Measurements from ENCODE around the gene PIK3C2G. TPM values are rescaled to one million over a fixed set of nuclear protein-coding genes. Genes with fewer than 3 reads are reported as not detected.

PIK3C2G gene
- total and polyA plus RNA-seq, 7 donors: under 0.01 TPM; not detected in 6

GRCh38 chr12:18629445-18629844 lies 368.1 kb downstream of the PIK3C2G start:
- DNase-seq: no peak
- intact Hi-C loops (cut with DNase I): no loop called here
- Histone ChIP-seq H3K27me3 (ENCODE audit: insufficient read depth in 3 of 3, low read length in 2 of 3) (no peaks in the 10 kb centered on the region), H3K36me3 (ENCODE audit: insufficient read depth in 1 of 2, low read depth in 1 of 2) (no peaks in the 10 kb centered on the region), H3K4me3 (no peak overlapping the region), H3K4me1 (no peaks in the 10 kb centered on the region), H3K9me3 (no peaks in the 10 kb centered on the region), H3K27ac (no peak overlapping the region)
- WGBS, 3 donors: 93 to 96% (median 94%) methylated on average over 2 of the region's 2 CpGs
- ATAC-seq: no peak
- TF ChIP-seq CTCF (IDR thresholded peaks at IDR 0.05): no peak

DNA sequence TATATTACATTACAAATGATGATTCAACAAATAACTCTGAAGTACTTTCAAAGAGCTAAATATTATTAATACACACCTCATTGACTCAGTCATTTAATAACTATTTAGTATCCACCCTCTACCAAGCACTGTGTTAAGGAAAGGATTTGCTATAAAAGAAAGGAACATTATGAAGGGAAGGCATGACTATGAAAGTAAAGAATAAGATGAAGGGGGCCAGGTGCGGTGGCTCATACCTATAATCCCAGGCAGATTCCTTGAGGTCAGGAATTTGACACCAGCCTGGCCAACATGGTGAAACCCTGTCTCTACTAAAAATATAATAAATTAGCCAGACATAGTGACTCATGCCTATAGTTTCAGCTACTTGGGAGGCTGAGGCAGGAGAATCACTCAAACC lies 368.6 kb downstream of the PIK3C2G start:
- WGBS, 3 donors: 35 to 84% (median 63%) methylated on average over 1 of the region's 1 CpG
- no peak for TF ChIP-seq CTCF (IDR thresholded peaks at IDR 0.05)
- Histone ChIP-seq H3K27me3 (ENCODE audit: insufficient read depth in 3 of 3, low read length in 2 of 3) (no peaks in the 10 kb centered on the region), H3K36me3 (ENCODE audit: insufficient read depth in 1 of 2, low read depth in 1 of 2) (no peaks in the 10 kb centered on the region), H3K27ac (no peak overlapping the region), H3K9me3 (no peaks in the 10 kb centered on the region), H3K4me3 (no peak overlapping the region), H3K4me1 (no peaks in the 10 kb centered on the region)
- DNase-seq (no peak), ATAC-seq (no peak)
- intact Hi-C loops (cut with DNase I): no loop called here

GRCh38 chr12:18631339-18631738 lies 370.0 kb downstream of the PIK3C2G start:
- Histone ChIP-seq H3K4me1 (no peaks in the 10 kb centered on the region), H3K9me3 (no peaks in the 10 kb centered on the region), H3K27ac (no peak overlapping the region), H3K36me3 (ENCODE audit: insufficient read depth in 1 of 2, low read depth in 1 of 2) (no peaks in the 10 kb centered on the region), H3K27me3 (ENCODE audit: insufficient read depth in 3 of 3, low read length in 2 of 3) (no peaks in the 10 kb centered on the region), H3K4me3 (no peak overlapping the region)
- intact Hi-C loops (cut with DNase I): no loop called here
- TF ChIP-seq CTCF (IDR thresholded peaks at IDR 0.05): no peak
- no peak for ATAC-seq
- DNase-seq: no peak
- WGBS, 3 donors: 88 to 94% (median 92%) methylated on average over 5 of the region's 5 CpGs

DNA sequence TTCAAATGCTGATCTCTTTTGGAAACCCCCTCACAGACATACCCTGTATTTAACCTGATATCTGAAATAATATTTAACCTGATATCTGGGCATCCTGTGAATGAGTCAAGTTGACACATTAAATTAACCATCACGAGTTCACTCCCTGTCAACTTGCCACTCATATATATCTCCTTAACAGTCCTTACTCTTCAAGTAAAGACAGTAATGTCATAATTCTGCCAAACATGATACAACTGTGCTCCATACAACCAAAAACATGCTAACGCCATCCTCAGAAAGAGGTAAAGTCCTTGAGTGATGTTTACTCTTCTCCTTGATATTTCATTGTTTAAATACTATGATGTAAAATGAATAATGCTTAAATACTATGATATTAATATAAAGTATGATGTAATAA lies 371.5 kb downstream of the PIK3C2G start:
- H3K27ac ChIP-seq: no peak overlapping the region
- H3K4me3 ChIP-seq: no peak overlapping the region
- H3K4me1 ChIP-seq: no peaks in the 10 kb centered on the region
- H3K27me3 ChIP-seq (ENCODE audit: insufficient read depth in 3 of 3, low read length in 2 of 3): no peaks in the 10 kb centered on the region
- DNase-seq: no peak
- intact Hi-C loops (cut with DNase I): no loop called here
- TF ChIP-seq CTCF (IDR thresholded peaks at IDR 0.05): no peak
- 70 to 76% (median 74%) methylated on average over 2 of the region's 2 CpGs for WGBS, 3 donors
- ATAC-seq: no peak
- H3K36me3 ChIP-seq (ENCODE audit: insufficient read depth in 1 of 2, low read depth in 1 of 2): no peaks in the 10 kb centered on the region
- H3K9me3 ChIP-seq: no peaks in the 10 kb centered on the region

- Histone ChIP-seq H3K27ac (no peak overlapping the region), H3K4me3 (no peak overlapping the region), H3K4me1 (no peaks in the 10 kb centered on the region), H3K9me3 (no peaks in the 10 kb centered on the region), H3K27me3 (ENCODE audit: insufficient read depth in 3 of 3, low read length in 2 of 3) (no peaks in the 10 kb centered on the region), H3K36me3 (ENCODE audit: insufficient read depth in 1 of 2, low read depth in 1 of 2) (no peaks in the 10 kb centered on the region)
- ATAC-seq: no peak
- intact Hi-C loops (cut with DNase I): no loop called here
- 65 to 69% (median 65%) methylated on average over 4 of the region's 4 CpGs for WGBS, 3 donors
- DNase-seq: no peak
- TF ChIP-seq CTCF (IDR thresholded peaks at IDR 0.05): no peak
These were observed 373.1 kb downstream of the PIK3C2G start for GRCh38 chr12:18634382-18634781.
